ENCODE results near the gene UBA52. TPM values are rescaled to one million over a fixed set of nuclear protein-coding genes. Genes with fewer than 3 reads are reported as not detected.

The UBA52 gene
- 1,021 to 1,163 TPM (median 1,060 TPM) in 5 replicates for total RNA-seq (2022; extraction: Qiagen RNA extraction)

DNA sequence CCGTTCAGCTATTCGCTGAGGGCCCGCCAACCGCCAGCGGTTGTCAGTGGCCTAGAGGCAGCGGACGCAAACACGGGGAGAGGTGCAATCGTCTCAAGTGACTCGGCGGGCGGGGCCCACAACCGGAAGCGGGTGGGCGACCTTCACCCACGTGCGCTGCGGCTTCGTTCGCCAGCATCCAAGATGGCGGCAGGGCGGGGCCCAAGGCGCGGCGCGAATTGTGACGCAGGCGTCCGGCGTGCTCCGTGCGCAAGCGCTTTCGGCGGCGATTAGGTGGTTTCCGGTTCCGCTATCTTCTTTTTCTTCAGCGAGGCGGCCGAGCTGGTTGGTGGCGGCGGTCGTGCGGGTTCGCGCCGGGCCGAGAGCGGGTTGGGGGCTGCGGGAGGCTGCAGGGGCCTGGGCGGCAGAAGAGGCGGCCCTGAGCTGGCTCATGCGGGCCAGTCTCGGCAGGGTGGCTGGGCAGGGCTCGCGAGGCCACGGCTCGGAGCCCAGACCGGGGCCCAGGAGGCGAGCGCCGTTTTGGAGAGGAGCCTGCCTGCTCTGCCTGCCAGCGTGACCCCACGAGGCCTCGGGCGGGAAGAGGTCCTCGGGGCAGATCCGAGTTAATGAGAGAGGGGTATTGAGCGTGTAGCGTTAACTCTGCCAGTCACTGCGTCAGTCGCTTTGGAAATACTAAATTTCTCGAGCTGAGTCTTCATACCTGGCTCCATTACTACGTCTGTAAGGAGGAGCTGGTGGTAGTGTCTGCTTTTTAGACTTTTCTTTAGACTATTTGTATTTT, at the start of gene UBA52:
Gene UBA52, plus strand, starts transcription at position 294 of the 781 bp plus-strand sequence. CDS start 1,444 bp downstream, outside the sequence.

DNA sequence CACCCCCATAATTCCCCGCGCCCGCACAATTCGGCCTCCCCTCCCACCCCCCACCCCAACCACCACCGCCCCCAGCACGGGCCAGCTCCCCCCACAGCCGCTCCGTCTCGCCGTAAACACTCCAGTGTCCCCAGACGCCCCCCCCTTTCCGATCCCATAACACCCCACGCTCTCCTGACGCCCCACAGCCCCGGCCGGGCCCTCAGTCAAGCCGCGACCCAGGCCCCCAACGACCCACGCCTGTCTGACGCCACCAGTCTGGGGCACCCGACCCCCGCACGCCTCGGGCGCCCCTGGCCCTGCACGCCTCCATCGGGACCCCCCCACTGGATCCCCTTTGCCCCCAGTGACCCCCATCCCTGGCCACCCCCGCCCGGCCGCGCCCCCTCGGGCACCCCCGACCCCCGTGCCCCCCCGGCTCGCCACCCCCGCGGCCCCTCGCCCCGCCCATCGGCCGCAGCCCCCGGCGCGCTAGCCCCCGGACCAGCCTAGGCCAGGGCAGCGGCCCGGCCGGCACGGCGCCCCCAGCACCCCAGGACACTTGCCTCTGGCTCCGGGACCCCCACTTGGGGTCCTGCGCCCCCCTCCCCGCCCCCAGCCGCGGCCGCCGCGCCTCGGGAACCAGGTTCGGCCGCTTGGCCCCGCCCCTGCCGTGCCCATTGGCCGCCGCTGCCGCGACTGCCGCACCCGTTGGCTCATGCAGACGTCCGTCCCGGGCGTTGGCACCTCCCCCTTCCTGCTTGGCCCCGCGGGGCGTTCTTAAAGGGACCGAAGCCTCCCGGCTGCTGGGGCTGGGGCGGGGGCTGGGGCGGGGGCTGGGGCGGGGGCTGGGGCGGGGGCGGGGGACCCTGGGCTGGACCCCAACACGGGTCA, 28.5 kb upstream of the UBA52 start, which contains the start of gene FKBP8:
Gene FKBP8, minus strand, starts transcription at position 633 of the 873 bp plus-strand sequence. CDS start 1,603 bp downstream, outside the sequence.

DNA sequence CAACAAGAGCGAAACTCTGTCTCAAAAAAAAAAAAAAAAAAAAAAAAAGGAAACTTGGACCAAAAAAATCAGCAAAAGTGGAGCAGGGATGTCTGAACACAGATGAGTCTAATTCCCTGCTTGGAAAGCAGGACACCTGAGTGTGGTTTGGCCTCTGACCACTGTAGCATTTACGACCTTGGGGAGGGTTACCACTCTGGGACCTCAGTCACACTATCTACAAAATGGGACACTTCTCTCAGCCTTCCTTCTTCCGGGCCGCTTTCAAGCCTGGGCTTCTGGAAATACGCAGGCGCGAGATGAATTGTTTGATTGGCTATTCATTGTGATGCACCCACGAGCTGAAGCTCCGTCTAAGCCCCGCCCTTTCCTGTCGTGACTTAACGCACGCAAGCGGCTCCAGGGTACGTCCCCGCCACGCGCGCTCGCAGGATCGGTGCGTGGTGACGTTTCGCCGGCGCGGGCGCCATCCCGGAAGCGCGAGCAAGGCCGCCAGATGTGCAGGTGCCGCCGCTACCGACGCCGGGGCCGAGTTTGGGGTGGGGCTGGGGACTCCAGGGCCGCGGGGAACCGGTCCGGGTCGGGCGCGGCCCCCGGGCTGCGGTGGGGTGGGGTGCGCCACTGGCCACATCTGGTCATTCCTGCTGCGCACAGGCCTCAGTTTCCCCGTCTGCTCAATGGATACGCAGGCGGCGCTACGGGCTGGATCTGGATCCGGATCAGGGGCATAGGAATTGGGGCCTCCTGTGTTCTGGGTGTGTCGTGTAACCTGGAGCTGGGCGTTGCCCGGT, 14.1 kb upstream of the UBA52 start, which contains the start of gene KXD1:
Gene KXD1, plus strand, starts transcription at position 460 of the 791 bp plus-strand sequence. CDS start 4,187 bp downstream, outside the sequence.

DNA sequence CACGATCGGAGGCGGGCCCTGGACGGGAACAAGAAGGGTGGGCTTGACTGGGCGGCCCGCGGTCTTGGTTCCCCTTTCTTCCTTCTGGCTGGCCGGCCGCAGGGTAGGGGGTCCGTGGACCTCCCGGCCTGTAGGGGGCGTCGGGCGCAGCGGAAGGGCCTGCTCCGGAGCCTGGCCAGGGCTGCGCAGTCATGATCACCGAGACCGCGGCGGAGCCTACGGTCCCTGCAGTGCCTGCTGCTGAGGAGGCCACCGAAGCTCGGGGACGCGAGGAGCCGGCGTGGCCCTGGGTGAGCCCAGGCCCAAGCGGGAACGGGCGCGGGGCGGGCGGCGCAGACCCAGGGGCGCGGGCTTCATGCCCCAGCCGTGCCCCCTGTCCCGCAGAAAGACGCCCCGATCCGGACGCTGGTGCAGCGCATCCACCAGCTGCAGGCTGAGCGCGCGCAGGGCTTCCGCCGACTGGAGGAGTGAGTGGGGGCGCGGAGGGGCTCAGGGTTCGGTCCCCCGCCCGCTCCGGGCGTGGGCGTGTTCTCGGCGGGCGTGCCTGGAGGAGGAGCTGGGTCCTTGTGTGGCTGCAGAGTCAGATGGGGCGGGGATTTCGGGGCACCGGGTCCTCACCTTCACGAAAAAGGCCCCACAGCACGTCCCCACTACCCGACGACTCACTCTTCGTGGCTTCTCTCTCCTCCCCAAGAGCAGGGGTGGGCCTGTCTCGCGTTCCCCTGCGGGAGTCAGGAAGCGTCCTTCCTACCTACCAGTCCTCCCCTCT, 17.1 kb downstream of the UBA52 start, which contains the start of gene REX1BD:
Gene REX1BD, plus strand, starts transcription at position 188 of the 769 bp plus-strand sequence. Its CDS starts 4 bp downstream, at position 192.

DNA sequence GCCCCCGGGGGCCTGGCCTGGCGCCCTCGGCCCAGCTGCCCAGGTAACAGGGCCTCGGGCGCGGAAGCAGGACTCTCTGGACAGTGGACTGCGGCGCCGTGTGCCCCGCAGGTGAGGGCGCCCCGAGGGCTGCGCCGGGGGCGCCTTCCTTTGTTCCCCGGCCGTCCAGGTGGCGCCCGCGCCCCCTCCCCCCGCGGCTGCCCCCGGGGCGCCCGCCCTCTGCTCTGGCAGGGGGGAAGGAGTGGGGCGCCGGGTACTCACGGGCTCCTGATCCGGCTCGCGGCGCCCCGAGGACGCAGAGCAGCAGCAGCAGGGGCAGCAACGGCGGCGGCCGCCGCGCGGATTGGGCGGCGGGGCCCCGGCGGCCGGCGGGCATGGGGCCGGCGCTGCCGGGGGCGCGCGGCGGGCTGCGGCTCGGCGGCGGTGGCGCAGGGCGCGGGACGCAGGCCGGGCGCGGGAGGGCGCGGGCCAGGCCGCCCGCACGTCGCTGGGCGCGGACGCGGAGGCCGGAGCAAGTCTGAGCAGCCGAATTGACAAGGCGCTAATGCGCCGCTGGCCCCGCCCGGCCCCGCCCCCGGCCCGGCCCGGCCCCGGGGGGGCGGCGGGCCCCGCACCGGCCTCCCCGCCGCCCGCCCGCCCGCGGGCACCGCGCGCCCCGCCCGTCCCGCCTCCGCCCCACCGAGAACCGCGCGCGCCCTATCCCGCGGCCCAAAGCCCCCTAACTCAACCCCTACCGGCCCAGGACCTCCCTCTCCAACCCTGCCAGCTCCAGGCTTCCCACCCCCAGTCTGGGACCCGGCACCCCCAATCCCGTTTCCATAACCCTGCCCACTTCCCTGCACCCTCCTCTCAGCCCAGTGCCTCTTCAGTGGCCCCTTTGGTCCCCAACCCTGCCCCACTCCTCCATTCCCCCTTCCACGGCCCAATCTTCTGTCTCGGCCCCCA, 34.9 kb downstream of the UBA52 start, which contains the start of gene CRLF1:
Gene CRLF1, minus strand, starts transcription at position 519 of the 945 bp plus-strand sequence. Its CDS starts 143 bp downstream, at position 376.

DNA sequence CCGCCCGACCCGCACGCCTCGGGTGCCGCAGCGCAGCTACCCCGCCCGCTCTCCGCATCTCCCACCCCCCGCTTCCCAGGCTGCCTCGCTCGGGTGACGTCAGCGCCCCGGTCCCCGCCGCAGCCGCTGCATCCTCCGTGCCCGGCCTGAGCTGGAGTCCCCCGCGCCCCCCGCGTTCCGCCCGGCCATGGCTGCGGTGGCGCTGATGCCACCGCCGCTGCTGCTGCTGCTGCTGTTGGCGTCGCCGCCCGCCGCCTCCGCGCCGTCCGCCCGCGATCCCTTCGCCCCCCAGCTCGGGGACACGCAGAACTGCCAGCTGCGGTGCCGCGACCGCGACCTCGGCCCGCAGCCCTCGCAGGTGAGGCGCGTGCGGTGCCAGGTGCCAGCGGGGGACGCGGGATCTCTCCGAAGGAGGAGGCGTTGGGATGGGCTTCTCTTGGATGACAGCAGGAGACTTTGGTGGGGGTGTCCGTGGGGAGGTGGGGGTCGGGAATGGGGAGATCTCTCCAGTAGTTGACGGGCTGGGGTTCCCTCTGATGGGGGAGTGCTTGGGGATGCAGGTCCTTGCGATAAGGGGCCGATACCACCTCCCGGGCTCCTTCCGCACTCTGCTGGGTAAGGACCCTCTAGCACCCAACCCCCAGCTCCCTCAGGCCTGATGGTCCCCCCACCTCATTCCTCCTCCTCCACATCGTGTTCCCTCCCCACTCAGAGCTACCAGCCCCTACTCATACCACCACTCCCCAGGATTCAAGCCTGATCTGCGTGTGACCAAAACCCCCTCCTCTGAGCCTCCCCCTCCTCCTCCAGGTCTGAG, 41.3 kb downstream of the UBA52 start, which contains the start of gene TMEM59L:
Gene TMEM59L, plus strand, starts transcription at position 99 of the 817 bp plus-strand sequence. Its CDS starts 89 bp downstream, at position 188.

Other genes starting within 250 kb of the UBA52 start
- 216 to 242 TPM (median 226 TPM) in 5 replicates for gene LSM4, start 248.8 kb upstream of the UBA52 start, total RNA-seq (2022; extraction: Qiagen RNA extraction)
- 1.5 to 3.6 TPM (median 2.9 TPM) in 5 replicates for gene PGPEP1, start 231.3 kb upstream of the UBA52 start, total RNA-seq (2022; extraction: Qiagen RNA extraction)
- gene GDF15, start 185.7 kb upstream of the UBA52 start, total RNA-seq (2022; extraction: Qiagen RNA extraction), result 9.5 to 22.1 TPM (median 15.2 TPM) in 5 replicates
- 0.11 TPM in 1 of 5 replicates, not detected in the others for gene LRRC25, start 174.2 kb upstream of the UBA52 start, total RNA-seq (2022; extraction: Qiagen RNA extraction)
- gene SSBP4, start 152.5 kb upstream of the UBA52 start, total RNA-seq (2022; extraction: Qiagen RNA extraction), result 33.0 to 50.5 TPM (median 48.5 TPM) in 5 replicates
- 26.1 to 43.6 TPM (median 42.8 TPM) in 5 replicates for gene ISYNA1, start 133.7 kb upstream of the UBA52 start, total RNA-seq (2022; extraction: Qiagen RNA extraction)
- 3.7 to 6.4 TPM (median 6.3 TPM) in 5 replicates for gene ELL, start 49.8 kb upstream of the UBA52 start, total RNA-seq (2022; extraction: Qiagen RNA extraction)
- gene FKBP8, start 28.3 kb upstream of the UBA52 start, total RNA-seq (2022; extraction: Qiagen RNA extraction), result 113 to 154 TPM (median 146 TPM) in 5 replicates
- 84.8 to 106 TPM (median 98.7 TPM) in 5 replicates for gene KXD1, start 14.0 kb upstream of the UBA52 start, total RNA-seq (2022; extraction: Qiagen RNA extraction)
- gene REX1BD, start 16.9 kb downstream of the UBA52 start, total RNA-seq (2022; extraction: Qiagen RNA extraction), result 38.3 to 52.4 TPM (median 45.9 TPM) in 5 replicates
- 3.7 to 7.1 TPM (median 6.8 TPM) in 5 replicates for gene CRLF1, start 34.9 kb downstream of the UBA52 start, total RNA-seq (2022; extraction: Qiagen RNA extraction)
- 3.8 to 6.1 TPM (median 5.2 TPM) in 5 replicates for gene TMEM59L, start 41.0 kb downstream of the UBA52 start, total RNA-seq (2022; extraction: Qiagen RNA extraction)
- 3.7 to 5.1 TPM (median 4.7 TPM) in 5 replicates for gene KLHL26, start 65.2 kb downstream of the UBA52 start, total RNA-seq (2022; extraction: Qiagen RNA extraction)
- 2.3 to 5.6 TPM (median 4.7 TPM) in 5 replicates for gene CRTC1, start 111.8 kb downstream of the UBA52 start, total RNA-seq (2022; extraction: Qiagen RNA extraction)
- gene COMP, start 219.4 kb downstream of the UBA52 start, total RNA-seq (2022; extraction: Qiagen RNA extraction), result 0.16 to 0.26 TPM (median 0.19 TPM) in 5 replicates